Measurements from ENCODE around the gene SLC19A1. TPM values are rescaled to one million over a fixed set of nuclear protein-coding genes. Genes with fewer than 3 reads are reported as not detected.

SLC19A1 gene
- total RNA-seq, 3 donors from 2014 or later = 5.6 to 6.7 (median 6.6) TPM

GRCh38 chr21:45480701-45481500, 61.3 kb downstream of the SLC19A1 start:
- intact Hi-C loops (cut with DNase I; ENCODE audit: low total_unique reads) = no loop called here
- no peak for TF ChIP-seq POLR2A (IDR thresholded peaks at IDR 0.05)
- no peak for TF ChIP-seq POLR2AphosphoS5 (IDR thresholded peaks at IDR 0.05)
- no peak for TF ChIP-seq CTCF (IDR thresholded peaks at IDR 0.05)
- no peak overlapping the region for H3K4me3 ChIP-seq
- no peak for DNase-seq (ENCODE audit: low spot score in 2 of 2)
- H3K36me3 ChIP-seq = no peaks in the 10 kb centered on the region
- H3K9me3 ChIP-seq = no peaks in the 10 kb centered on the region
- no peaks in the 10 kb centered on the region for H3K27me3 ChIP-seq
- H3K4me1 ChIP-seq = peaks cover 0 to 3% of the 10 kb centered on the region in 2 donors
- no peak overlapping the region for H3K27ac ChIP-seq

- H3K4me3 ChIP-seq = no peak overlapping the region
- TF ChIP-seq POLR2A (IDR thresholded peaks at IDR 0.05) (no peak), POLR2AphosphoS5 (IDR thresholded peaks at IDR 0.05) (no peak), CTCF (IDR thresholded peaks at IDR 0.05) (no peak)
- peaks cover 0 to 3% of the 10 kb centered on the region in 2 donors for H3K4me1 ChIP-seq
- no peak for DNase-seq (ENCODE audit: low spot score in 2 of 2)
- H3K27me3 ChIP-seq = no peaks in the 10 kb centered on the region
- no peaks in the 10 kb centered on the region for H3K36me3 ChIP-seq
- H3K27ac ChIP-seq = no peak overlapping the region
- H3K9me3 ChIP-seq = no peaks in the 10 kb centered on the region
- intact Hi-C loops (cut with DNase I; ENCODE audit: low total_unique reads) = no loop called here
These were observed 62.3 kb downstream of the SLC19A1 start for GRCh38 chr21:45479691-45480675.

GRCh38 chr21:45478816-45479669, 63.2 kb downstream of the SLC19A1 start:
- Histone ChIP-seq H3K27me3 (no peaks in the 10 kb centered on the region), H3K4me1 (peaks cover 0 to 3% of the 10 kb centered on the region in 2 donors), H3K9me3 (no peaks in the 10 kb centered on the region), H3K27ac (no peak overlapping the region), H3K4me3 (no peak overlapping the region), H3K36me3 (no peaks in the 10 kb centered on the region)
- no peak for TF ChIP-seq CTCF (IDR thresholded peaks at IDR 0.05)
- TF ChIP-seq POLR2AphosphoS5 (IDR thresholded peaks at IDR 0.05) = no peak
- no peak for TF ChIP-seq POLR2A (IDR thresholded peaks at IDR 0.05)
- intact Hi-C loops (cut with DNase I; ENCODE audit: low total_unique reads) = no loop called here
- no peak for DNase-seq (ENCODE audit: low spot score in 2 of 2)

GRCh38 chr21:45478115-45478801, 64.0 kb downstream of the SLC19A1 start:
- TF ChIP-seq POLR2A (IDR thresholded peaks at IDR 0.05) (no peak), POLR2AphosphoS5 (IDR thresholded peaks at IDR 0.05) (no peak), CTCF (IDR thresholded peaks at IDR 0.05) (peak; percentile 53 to 79 (median 66))
- Histone ChIP-seq H3K9me3 (no peaks in the 10 kb centered on the region), H3K4me1 (peaks cover 0 to 3% of the 10 kb centered on the region in 2 donors), H3K36me3 (no peaks in the 10 kb centered on the region), H3K4me3 (peak overlapping the region in 1 of 3 donors; percentile 17), H3K27me3 (no peaks in the 10 kb centered on the region), H3K27ac (no peak overlapping the region)
- intact Hi-C loops (cut with DNase I; ENCODE audit: low total_unique reads) = no loop called here
- peak in 1 of 2 donors; percentile 71 for DNase-seq (ENCODE audit: low spot score in 2 of 2)
